Sigmoid colon (tissue), 7 donors: ENCODE data around the gene PLEKHG3. TPM values are rescaled to one million over a fixed set of nuclear protein-coding genes. Genes with fewer than 3 reads are reported as not detected.

ENCODE experiments used
- DNase-seq: peaks from one replicate; pipeline ENCODE4 v3.0.0-alpha.2; 2019
- H3K27ac ChIP-seq, 4 donors: fragments of 200-600 bp; sonication (generic); one replicate each; pipeline ENCODE4 v1.5.1; 2016 to 2019; ENCODE audit warnings: mild to moderate bottlenecking in 1 of 4
- H3K27me3 ChIP-seq, 3 donors: fragments of 200-600 bp; sonication (generic); one replicate each; pipeline ENCODE4 v1.5.1; 2019; ENCODE audit warnings: mild to moderate bottlenecking in 1 of 3
- H3K36me3 ChIP-seq, 4 donors: fragments of 200-600 bp; sonication (generic); one replicate each; pipeline ENCODE4 v1.5.1; 2016 to 2019
- H3K4me1 ChIP-seq, 4 donors: fragments of 200-600 bp; sonication (generic); one replicate each; pipeline ENCODE4 v1.5.1; 2017 to 2019
- H3K4me3 ChIP-seq, 4 donors: fragments of 200-600 bp; sonication (generic); one replicate each; pipeline ENCODE4 v1.5.1; 2017 to 2019; ENCODE audit warnings: mild to moderate bottlenecking in 2 of 4, moderate library complexity in 1 of 4
- H3K9me3 ChIP-seq, 4 donors: fragments of 200-600 bp in 3 of 4; sonication (generic) in 3 of 4; one replicate each; pipeline versions ENCODE4 v1.5.1 to v1.6.1; 2013 to 2019
- CTCF ChIP-seq, 4 experiments: fragments of 450-650 bp in 3 of 4; fragments of 200-600 bp in 1 of 4; IDR thresholded peaks; one replicate each; pipeline ENCODE4 v1.5.1; 2016 to 2019; ENCODE audit warnings: antibody characterized with exemption in 4 of 4, mild to moderate bottlenecking in 3 of 4, moderate library complexity in 2 of 4
- EP300 ChIP-seq, 4 donors: sonication (generic); formaldehyde crosslinking; IDR thresholded peaks; one replicate each; pipeline ENCODE4 v1.6.1; 2017; ENCODE audit warnings: antibody characterized with exemption in 4 of 4
- POLR2A ChIP-seq, 2 donors: fragments of 450-650 bp; IDR thresholded peaks; one replicate each; pipeline ENCODE4 v1.6.1; 2016; ENCODE audit warnings: antibody characterized with exemption in 2 of 2, mild to moderate bottlenecking in 2 of 2, moderate library complexity in 2 of 2
- POLR2AphosphoS5 ChIP-seq, 4 donors: sonication (generic); formaldehyde crosslinking; IDR thresholded peaks; one replicate each; pipeline ENCODE4 v1.6.1; 2017; ENCODE audit warnings: antibody characterized with exemption in 4 of 4
- WGBS, 2 donors: extraction: QIAGEN DNeasy Blood & Tissue Kit; methylation state at CpG; one replicate each; pipeline ENCODE4 v1.1.7; 2013; 5-methylcytosine and 5-hydroxymethylcytosine counted together
- intact Hi-C: fragments of 100-400 bp; cut with DNase I; formaldehyde crosslinking; loops from one replicate; pipeline ENCODE4 v1.15.1; 2023
- polyA plus RNA-seq, 3 donors: library from polyadenylated mRNA; stranded (reverse); fragments of 200-250 nt; gene quantifications; one replicate each; pipeline ENCODE4 v1.2.3, GENCODE V29; 2013
- total RNA-seq, 4 donors: library from RNA; depleted of rRNA; stranded (reverse); fragments of >200 nt; gene quantifications; one replicate each; pipeline ENCODE4 v1.1.0, GENCODE V29; 2016
- donor health status: healthy with polysubstance abuse.
- donor health status: Bipolar disorder and iron deficiency.
- donor health status: healthy.

The PLEKHG3 gene
- total and polyA plus RNA-seq, 7 donors, result 16.9 to 67.9 (median 34.4) TPM

GRCh38 chr14:64792871-64793560, 88.8 kb downstream of the PLEKHG3 start:
- intact Hi-C loops, result no loop called here
- DNase-seq, result no peak
- TF ChIP-seq CTCF (IDR thresholded peaks at IDR 0.05) (no peak), POLR2A (IDR thresholded peaks at IDR 0.05) (no peak), POLR2AphosphoS5 (IDR thresholded peaks at IDR 0.05) (no peak), EP300 (IDR thresholded peaks at IDR 0.05) (no peak)
- 93 to 94% methylated on average over 26 of the region's 26 CpGs for WGBS, 2 donors
- Histone ChIP-seq H3K9me3 (no peaks in the 10 kb centered on the region), H3K27me3 (no peaks in the 10 kb centered on the region), H3K36me3 (no peaks in the 10 kb centered on the region), H3K4me3 (no peak overlapping the region), H3K4me1 (no peaks in the 10 kb centered on the region), H3K27ac (no peak overlapping the region)

GRCh38 chr14:64795211-64795610, 91.0 kb downstream of the PLEKHG3 start:
- WGBS, 2 donors, result 94 to 96% methylated on average over 16 of the region's 16 CpGs
- DNase-seq, result no peak
- TF ChIP-seq EP300 (IDR thresholded peaks at IDR 0.05) (no peak), POLR2A (IDR thresholded peaks at IDR 0.05) (no peak), POLR2AphosphoS5 (IDR thresholded peaks at IDR 0.05) (no peak), CTCF (IDR thresholded peaks at IDR 0.05) (no peak)
- no peaks in the 10 kb centered on the region for H3K27me3 ChIP-seq
- no peaks in the 10 kb centered on the region for H3K4me1 ChIP-seq
- no peaks in the 10 kb centered on the region for H3K36me3 ChIP-seq
- no peak overlapping the region for H3K4me3 ChIP-seq
- intact Hi-C loops, result no loop called here
- H3K9me3 ChIP-seq, result no peaks in the 10 kb centered on the region
- H3K27ac ChIP-seq, result no peak overlapping the region

- Histone ChIP-seq H3K9me3 (no peaks in the 10 kb centered on the region), H3K36me3 (no peaks in the 10 kb centered on the region), H3K27ac (no peak overlapping the region), H3K4me3 (no peak overlapping the region), H3K27me3 (no peaks in the 10 kb centered on the region), H3K4me1 (no peaks in the 10 kb centered on the region)
- intact Hi-C loops, result no loop called here
- TF ChIP-seq EP300 (IDR thresholded peaks at IDR 0.05), result no peak
- TF ChIP-seq POLR2A (IDR thresholded peaks at IDR 0.05), result no peak
- no peak for DNase-seq
- WGBS, 2 donors, result 88% methylated on average over 3 of the region's 3 CpGs
Measured at GRCh38 chr14:64795921-64796320, 91.7 kb downstream of the PLEKHG3 start.

GRCh38 chr14:64796369-64796768, 92.1 kb downstream of the PLEKHG3 start:
- H3K4me3 ChIP-seq, result no peak overlapping the region
- H3K27me3 ChIP-seq, result no peaks in the 10 kb centered on the region
- no peaks in the 10 kb centered on the region for H3K9me3 ChIP-seq
- no peak for DNase-seq
- H3K27ac ChIP-seq, result no peak overlapping the region
- 95% methylated on average over 11 of the region's 11 CpGs for WGBS, 2 donors
- TF ChIP-seq POLR2A (IDR thresholded peaks at IDR 0.05) (no peak), CTCF (IDR thresholded peaks at IDR 0.05) (no peak), EP300 (IDR thresholded peaks at IDR 0.05) (no peak), POLR2AphosphoS5 (IDR thresholded peaks at IDR 0.05) (no peak)
- intact Hi-C loops, result no loop called here
- no peaks in the 10 kb centered on the region for H3K4me1 ChIP-seq
- no peaks in the 10 kb centered on the region for H3K36me3 ChIP-seq

GRCh38 chr14:64799555-64799954, 95.3 kb downstream of the PLEKHG3 start:
- TF ChIP-seq EP300 (IDR thresholded peaks at IDR 0.05), result no peak
- TF ChIP-seq CTCF (IDR thresholded peaks at IDR 0.05), result no peak
- no peak for TF ChIP-seq POLR2A (IDR thresholded peaks at IDR 0.05)
- no peak for TF ChIP-seq POLR2AphosphoS5 (IDR thresholded peaks at IDR 0.05)
- no peak for DNase-seq
- 96 to 97% methylated on average over 10 of the region's 10 CpGs for WGBS, 2 donors
- Histone ChIP-seq H3K4me1 (no peaks in the 10 kb centered on the region), H3K4me3 (no peak overlapping the region), H3K9me3 (no peaks in the 10 kb centered on the region), H3K27me3 (no peaks in the 10 kb centered on the region), H3K27ac (no peak overlapping the region), H3K36me3 (no peaks in the 10 kb centered on the region)
- intact Hi-C loops, result no loop called here

Other genes starting within 250 kb of the PLEKHG3 start
- 1 to 10 TPM in 1 of 4 donors, under 1 TPM in 3; 0.33 to 1.7 (median 0.76) TPM for gene AKAP5, start 238.9 kb upstream of the PLEKHG3 start, total RNA-seq
- gene AKAP5, start 238.9 kb upstream of the PLEKHG3 start, polyA plus RNA-seq, result 1 to 10 TPM; 2.0 to 7.2 (median 4.4) TPM
- gene ZBTB25, start 200.6 kb upstream of the PLEKHG3 start, total RNA-seq, result 10 to 100 TPM in 3 of 4 donors, 1 to 10 TPM in 1; 9.6 to 24.6 (median 11.8) TPM
- gene ZBTB25, start 200.6 kb upstream of the PLEKHG3 start, polyA plus RNA-seq, result 1 to 10 TPM in 2 of 3 donors, under 1 TPM in 1; 0.69 to 5.0 (median 1.8) TPM
- gene ZBTB1, start 199.7 kb upstream of the PLEKHG3 start, total RNA-seq, result 10 to 100 TPM; 37.2 to 52.9 (median 45.3) TPM
- gene ZBTB1, start 199.7 kb upstream of the PLEKHG3 start, polyA plus RNA-seq, result 10 to 100 TPM in 1 of 3 donors, 1 to 10 TPM in 2; 6.0 to 17.4 (median 9.6) TPM
- gene HSPA2, start 163.7 kb upstream of the PLEKHG3 start, total RNA-seq, result 100 to 1,000 TPM in 2 of 4 donors, 10 to 100 TPM in 2; 80.3 to 172 (median 102) TPM
- gene HSPA2, start 163.7 kb upstream of the PLEKHG3 start, polyA plus RNA-seq, result 10 to 100 TPM; 28.7 to 37.2 (median 34.3) TPM
- 1 to 10 TPM in 2 of 4 donors, not detected in 2; 1.1 to 2.2 TPM for gene PPP1R36, start 154.5 kb upstream of the PLEKHG3 start, total RNA-seq
- 1 to 10 TPM; 2.3 to 8.6 (median 8.4) TPM for gene PPP1R36, start 154.5 kb upstream of the PLEKHG3 start, polyA plus RNA-seq
- 1 to 10 TPM in 3 of 4 donors, under 1 TPM in 1; 0.49 to 2.9 (median 2.2) TPM for gene SPTB, start 175.5 kb downstream of the PLEKHG3 start, total RNA-seq
- under 1 TPM in 2 of 3 donors, not detected in 1; 0.60 to 0.64 TPM for gene SPTB, start 175.5 kb downstream of the PLEKHG3 start, polyA plus RNA-seq
- gene CHURC1, start 210.0 kb downstream of the PLEKHG3 start, total RNA-seq, result 100 to 1,000 TPM; 110 to 161 (median 142) TPM
- gene CHURC1, start 210.0 kb downstream of the PLEKHG3 start, polyA plus RNA-seq, result 10 to 100 TPM; 41.8 to 46.2 (median 42.5) TPM
- 1 to 10 TPM in 1 of 4 donors, not detected in 3; 1.9 TPM for gene GPX2, start 238.3 kb downstream of the PLEKHG3 start, total RNA-seq
- 1,000 to 10,000 TPM in 1 of 3 donors, 100 to 1,000 TPM in 2; 336 to 1,392 (median 412) TPM for gene GPX2, start 238.3 kb downstream of the PLEKHG3 start, polyA plus RNA-seq